Mesenchymal stem cell (in vitro differentiated cells and primary cell): ENCODE measurements around the gene MFNG.
A peak's percentile ranks its signal among the peaks of the same experiment; 100 is the strongest.

Experiments
- DNase-seq: peaks from one replicate; pipeline ENCODE4 v3.0.0-alpha.2; 2013
- H2AFZ ChIP-seq: one replicate; pipeline ENCODE4 v1.6.1; 2013; ENCODE audit warnings: low read depth, mild to moderate bottlenecking, control low read depth, inconsistent platforms, low read length, moderate library complexity
- H2AK5ac ChIP-seq: 2 replicates; pipeline ENCODE4 v1.6.1; 2013; ENCODE audit warnings: low read length, moderate library complexity, mild to moderate bottlenecking, inconsistent platforms; ENCODE audit not compliant: severe bottlenecking
- H2BK120ac ChIP-seq: one replicate; pipeline ENCODE4 v1.6.1; 2013; ENCODE audit warnings: low read depth, mild to moderate bottlenecking, inconsistent platforms, low read length, moderate library complexity
- H2BK12ac ChIP-seq, 2 experiments: one replicate each; pipeline ENCODE4 v1.6.1; 2013; ENCODE audit warnings: inconsistent platforms in 2 of 2, low read length in 2 of 2, mild to moderate bottlenecking in 2 of 2, moderate library complexity in 2 of 2, control low read depth in 1 of 2
- H2BK15ac ChIP-seq: one replicate; pipeline ENCODE4 v1.6.1; 2013; ENCODE audit warnings: mild to moderate bottlenecking, low read depth, inconsistent platforms; ENCODE audit not compliant: poor library complexity, severe bottlenecking
- H2BK5ac ChIP-seq: 2 replicates; pipeline ENCODE4 v1.6.1; 2013; ENCODE audit warnings: low read depth, mild to moderate bottlenecking, low read length, control low read depth, inconsistent platforms; ENCODE audit not compliant: poor library complexity, severe bottlenecking
- H3K14ac ChIP-seq, 2 experiments: one replicate each; pipeline ENCODE4 v1.6.1; 2013; ENCODE audit warnings: inconsistent platforms in 2 of 2, low read length in 2 of 2, control low read depth in 1 of 2, mild to moderate bottlenecking in 1 of 2, moderate library complexity in 1 of 2
- H3K18ac ChIP-seq, 2 experiments: one replicate each; pipeline ENCODE4 v1.6.1; 2013; ENCODE audit warnings: inconsistent platforms in 2 of 2, low read length in 2 of 2, control low read depth in 1 of 2, low read depth in 1 of 2, mild to moderate bottlenecking in 1 of 2
- H3K23ac ChIP-seq, 2 experiments: one replicate each; pipeline ENCODE4 v1.6.1; 2013; ENCODE audit warnings: inconsistent platforms in 2 of 2, low read length in 2 of 2, mild to moderate bottlenecking in 2 of 2, moderate library complexity in 2 of 2, control low read depth in 1 of 2
- H3K27ac ChIP-seq: 2 replicates; pipeline ENCODE4 v1.5.1; 2013; ENCODE audit warnings: mild to moderate bottlenecking, moderate library complexity, low read length, control low read depth, inconsistent platforms; ENCODE audit not compliant: poor library complexity, severe bottlenecking
- H3K27me3 ChIP-seq, 2 experiments: 2 replicates each; pipeline versions ENCODE4 v1.6.1 to v1.7.0; 2013; ENCODE audit warnings: low read length in 2 of 2, mild to moderate bottlenecking in 2 of 2, moderate library complexity in 2 of 2, control low read depth in 1 of 2, inconsistent platforms in 1 of 2; ENCODE audit not compliant: control insufficient read depth in 1 of 2, insufficient read depth in 1 of 2
- H3K36me3 ChIP-seq, 2 experiments: 2 replicates each; pipeline versions ENCODE4 v1.6.1 to v1.7.0; 2013; ENCODE audit warnings: low read length in 2 of 2, control low read depth in 1 of 2, inconsistent platforms in 1 of 2, low read depth in 1 of 2, mild to moderate bottlenecking in 1 of 2; ENCODE audit not compliant: insufficient read depth in 2 of 2, control insufficient read depth in 1 of 2
- H3K4ac ChIP-seq, 2 experiments: one replicate each; pipeline ENCODE4 v1.6.1; 2013; ENCODE audit warnings: inconsistent platforms in 2 of 2, low read length in 2 of 2, mild to moderate bottlenecking in 2 of 2, moderate library complexity in 2 of 2, control low read depth in 1 of 2, low read depth in 1 of 2
- H3K4me1 ChIP-seq: 2 replicates; pipeline ENCODE4 v1.6.1; 2013; ENCODE audit warnings: low read depth, low read length, control low read depth; ENCODE audit not compliant: control insufficient read depth, insufficient read depth
- H3K4me2 ChIP-seq: 2 replicates; pipeline ENCODE4 v1.6.1; 2013; ENCODE audit warnings: low read length, mild to moderate bottlenecking, inconsistent platforms; ENCODE audit not compliant: poor library complexity, severe bottlenecking
- H3K4me3 ChIP-seq, 2 experiments: 2 replicates each; pipeline versions ENCODE4 v1.5.1 to v1.7.0; 2013; ENCODE audit warnings: low read length in 2 of 2, mild to moderate bottlenecking in 2 of 2, control low read depth in 1 of 2, low read depth in 1 of 2; ENCODE audit not compliant: insufficient read depth in 1 of 2
- H3K79me1 ChIP-seq: replicated peaks from 2 replicates; pipeline ENCODE4 v1.6.1; 2013; ENCODE audit warnings: mild to moderate bottlenecking, control low read depth, low read length, inconsistent platforms; ENCODE audit not compliant: poor library complexity, severe bottlenecking
- H3K9ac ChIP-seq: 2 replicates; pipeline ENCODE4 v1.7.0; 2013; ENCODE audit warnings: mild to moderate bottlenecking, low read length, moderate library complexity
- H3K9me3 ChIP-seq: 2 replicates; pipeline ENCODE4 v1.7.0; 2013; ENCODE audit warnings: mild to moderate bottlenecking, low read length; ENCODE audit not compliant: control insufficient read depth
- H4K8ac ChIP-seq: one replicate; pipeline ENCODE4 v1.6.1; 2013; ENCODE audit warnings: inconsistent platforms, mild to moderate bottlenecking, low read length, moderate library complexity
- H4K91ac ChIP-seq: one replicate; pipeline ENCODE4 v1.6.1; 2013; ENCODE audit warnings: mild to moderate bottlenecking, low read length, inconsistent platforms
- WGBS: methylation state at CpG from one replicate; pipeline ENCODE4 v1.1.7; 2013; ENCODE audit warnings: mixed read lengths; 5-methylcytosine and 5-hydroxymethylcytosine counted together

The MFNG gene

GRCh38 chr22:37426706-37427134 is 59.5 kb downstream of the MFNG start:
- H3K18ac ChIP-seq, result peak overlapping the region; percentile 83 to 85
- peak overlapping the region; percentile 49 for H2BK5ac ChIP-seq
- H3K9me3 ChIP-seq, result no peaks in the 10 kb centered on the region
- no peak overlapping the region for H2AK5ac ChIP-seq
- H3K14ac ChIP-seq, result no peak overlapping the region
- peak overlapping the region in 1 of 2 experiments; percentile 49 for H3K4ac ChIP-seq
- peak overlapping the region; percentile 81 for H3K4me2 ChIP-seq
- no peak overlapping the region for H3K9ac ChIP-seq
- no peak overlapping the region for H3K27ac ChIP-seq
- peak overlapping the region; percentile 59 for H2BK120ac ChIP-seq
- peaks cover 62% of the 10 kb centered on the region for H3K4me1 ChIP-seq
- H3K23ac ChIP-seq, result no peak overlapping the region
- H3K36me3 ChIP-seq, result peaks cover 0 to 8% of the 10 kb centered on the region in 2 experiments
- peak overlapping the region; percentile 57 for H2AFZ ChIP-seq
- no peak for DNase-seq
- WGBS, result 6% methylated on average over 23 of the region's 24 CpGs
- H4K8ac ChIP-seq, result peak overlapping the region; percentile 35
- peaks cover 0 to 86% of the 10 kb centered on the region in 2 experiments for H3K27me3 ChIP-seq
- H2BK12ac ChIP-seq, result peak overlapping the region in 1 of 2 experiments; percentile 64
- peak overlapping the region; percentile 82 for H2BK15ac ChIP-seq
- H3K79me1 ChIP-seq, result peaks cover 8% of the 10 kb centered on the region
- H4K91ac ChIP-seq, result peak overlapping the region; percentile 70
- H3K4me3 ChIP-seq, result peak overlapping the region in 1 of 2 experiments; percentile 84

DNA sequence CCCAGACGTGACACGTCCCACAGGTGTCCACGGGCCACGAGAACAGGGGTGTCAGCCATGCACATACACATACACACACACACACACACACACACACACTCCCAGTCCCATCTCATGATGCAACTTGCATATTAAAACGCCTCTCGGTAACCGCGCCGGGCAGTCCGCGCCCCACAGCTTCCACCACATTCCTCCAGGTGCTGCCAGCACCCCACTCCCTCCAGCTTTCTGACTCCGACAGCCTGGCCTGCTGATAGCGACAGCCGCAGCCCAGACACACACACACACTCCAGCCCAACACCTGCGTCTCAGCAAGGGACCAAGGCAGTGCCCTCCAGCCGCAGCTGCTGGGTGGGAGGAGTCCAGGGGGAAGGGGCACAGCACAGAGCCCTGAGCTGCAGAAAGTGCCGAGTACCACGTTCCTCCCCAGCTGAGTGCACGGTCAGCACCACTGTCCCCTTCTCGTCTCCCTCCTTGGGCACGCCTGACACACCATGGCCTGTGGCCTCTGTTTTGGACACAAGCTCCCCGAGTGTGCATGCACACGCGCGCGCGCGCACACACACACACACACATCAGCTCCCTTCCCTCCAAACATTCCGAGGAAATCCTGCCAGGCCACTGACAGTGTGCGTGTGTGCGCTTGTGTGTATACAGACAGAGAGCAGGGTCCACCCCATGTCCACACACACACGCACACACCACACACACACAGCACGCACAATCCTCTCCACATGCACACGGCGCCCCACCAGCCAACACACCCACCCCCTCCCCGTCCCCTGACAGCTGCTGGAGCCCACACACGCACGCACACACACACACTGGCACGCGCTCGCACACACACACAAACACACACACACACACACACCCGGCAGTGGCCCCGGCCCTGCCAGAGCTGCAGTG is 60.1 kb downstream of the MFNG start:
- H3K4me3 ChIP-seq, result peak overlapping the region in 1 of 2 experiments; percentile 84
- peak overlapping the region; percentile 11 to 48 for H2BK12ac ChIP-seq
- 18% methylated on average over 40 of the region's 43 CpGs for WGBS
- peak overlapping the region; percentile 34 for H3K27ac ChIP-seq
- H4K8ac ChIP-seq, result peak overlapping the region; percentile 27
- H3K79me1 ChIP-seq, result peaks cover 12% of the 10 kb centered on the region
- no peaks in the 10 kb centered on the region for H3K9me3 ChIP-seq
- no peak overlapping the region for H2BK5ac ChIP-seq
- no peak overlapping the region for H2BK15ac ChIP-seq
- H3K4me2 ChIP-seq, result peak overlapping the region; percentile 81
- peaks cover 64% of the 10 kb centered on the region for H3K4me1 ChIP-seq
- H2BK120ac ChIP-seq, result no peak overlapping the region
- peaks cover 0 to 89% of the 10 kb centered on the region in 2 experiments for H3K27me3 ChIP-seq
- H4K91ac ChIP-seq, result peak overlapping the region; percentile 52
- H2AFZ ChIP-seq, result no peak overlapping the region
- peaks cover 0 to 13% of the 10 kb centered on the region in 2 experiments for H3K36me3 ChIP-seq
- no peak overlapping the region for H3K23ac ChIP-seq
- H3K18ac ChIP-seq, result peak overlapping the region; percentile 1 to 83
- H3K4ac ChIP-seq, result no peak overlapping the region
- no peak overlapping the region for H3K9ac ChIP-seq
- peak; percentile 65 for DNase-seq
- no peak overlapping the region for H2AK5ac ChIP-seq
- H3K14ac ChIP-seq, result peak overlapping the region in 1 of 2 experiments; percentile 49

DNA sequence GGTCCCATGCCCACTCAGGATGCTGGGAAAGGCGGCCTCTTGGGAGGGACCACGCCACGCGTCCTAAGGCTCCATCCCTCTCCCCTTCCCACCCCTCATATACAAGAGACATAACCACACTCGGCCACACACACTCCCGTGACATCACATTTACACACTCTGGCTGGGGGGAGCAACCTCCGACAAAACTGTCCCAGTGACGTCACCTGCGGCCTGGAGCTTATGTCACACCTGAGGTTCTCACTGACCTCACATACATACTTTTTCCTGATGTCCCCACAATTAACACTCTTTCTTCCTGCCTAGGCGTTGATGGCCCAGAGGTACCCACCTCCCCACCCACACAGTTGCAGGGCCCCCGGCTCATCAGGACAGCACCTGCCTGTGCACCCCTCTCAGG is 60.8 kb downstream of the MFNG start:
- H3K9ac ChIP-seq, result no peak overlapping the region
- peak overlapping the region; percentile 81 for H3K4me2 ChIP-seq
- H2BK12ac ChIP-seq, result no peak overlapping the region
- H2AK5ac ChIP-seq, result peak overlapping the region; percentile 40
- no peak overlapping the region for H2BK5ac ChIP-seq
- H4K8ac ChIP-seq, result no peak overlapping the region
- no peak overlapping the region for H3K14ac ChIP-seq
- peaks cover 0 to 89% of the 10 kb centered on the region in 2 experiments for H3K27me3 ChIP-seq
- H2BK120ac ChIP-seq, result no peak overlapping the region
- no peak overlapping the region for H2BK15ac ChIP-seq
- peak overlapping the region in 1 of 2 experiments; percentile 84 for H3K4me3 ChIP-seq
- peaks cover 0 to 13% of the 10 kb centered on the region in 2 experiments for H3K36me3 ChIP-seq
- DNase-seq, result no peak
- peaks cover 12% of the 10 kb centered on the region for H3K79me1 ChIP-seq
- no peak overlapping the region for H3K27ac ChIP-seq
- no peak overlapping the region for H3K4ac ChIP-seq
- H3K18ac ChIP-seq, result no peak overlapping the region
- H4K91ac ChIP-seq, result no peak overlapping the region
- H3K4me1 ChIP-seq, result peaks cover 64% of the 10 kb centered on the region
- H2AFZ ChIP-seq, result no peak overlapping the region
- 83% methylated on average over 11 of the region's 11 CpGs for WGBS
- H3K9me3 ChIP-seq, result no peaks in the 10 kb centered on the region
- H3K23ac ChIP-seq, result no peak overlapping the region

DNA sequence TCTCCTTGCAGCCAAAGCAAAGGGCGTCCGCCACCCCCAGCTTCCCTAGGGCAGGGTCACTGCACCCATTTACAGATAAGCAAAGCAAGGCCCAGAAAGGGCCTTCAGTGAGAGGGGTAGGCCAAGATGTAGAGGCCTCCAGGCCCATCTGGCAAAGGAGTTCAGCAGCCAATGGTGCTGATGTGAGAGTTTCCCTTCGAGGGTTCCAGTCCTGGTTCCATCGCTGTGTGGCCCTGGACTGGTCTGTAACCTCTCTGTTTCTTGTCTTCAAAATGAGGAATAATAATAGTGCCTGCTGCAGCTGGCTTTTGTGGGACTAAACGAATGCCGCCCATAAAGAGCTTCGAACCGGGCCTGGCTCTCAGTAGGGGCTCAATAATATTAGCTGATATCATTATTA is 62.9 kb downstream of the MFNG start:
- no peak overlapping the region for H2BK15ac ChIP-seq
- no peaks in the 10 kb centered on the region for H3K9me3 ChIP-seq
- 95% methylated on average over 6 of the region's 8 CpGs for WGBS
- H3K4ac ChIP-seq, result no peak overlapping the region
- peaks cover 13% of the 10 kb centered on the region for H3K79me1 ChIP-seq
- H3K36me3 ChIP-seq, result peaks cover 0 to 13% of the 10 kb centered on the region in 2 experiments
- no peak overlapping the region for H3K23ac ChIP-seq
- no peak overlapping the region for H4K8ac ChIP-seq
- H3K9ac ChIP-seq, result no peak overlapping the region
- no peak overlapping the region for H3K18ac ChIP-seq
- H4K91ac ChIP-seq, result no peak overlapping the region
- H3K4me1 ChIP-seq, result peaks cover 66% of the 10 kb centered on the region
- no peak overlapping the region for H3K4me2 ChIP-seq
- H3K4me3 ChIP-seq, result no peak overlapping the region
- no peak overlapping the region for H2BK120ac ChIP-seq
- DNase-seq, result no peak
- no peak overlapping the region for H2AK5ac ChIP-seq
- peaks cover 0 to 86% of the 10 kb centered on the region in 2 experiments for H3K27me3 ChIP-seq
- no peak overlapping the region for H3K27ac ChIP-seq
- no peak overlapping the region for H2BK5ac ChIP-seq
- H2AFZ ChIP-seq, result no peak overlapping the region
- H3K14ac ChIP-seq, result no peak overlapping the region
- H2BK12ac ChIP-seq, result no peak overlapping the region
